HEK293 (cell line): ENCODE data around the gene TWSG1.

ENCODE experiments used
- CTCF ChIP-seq: fragments of 450-650 bp; formaldehyde crosslinking; IDR thresholded peaks from 2 replicates; pipeline ENCODE4 v1.5.1; 2016; ENCODE audit warnings: missing biosample characterization, missing genetic modification characterization
- TCF7L2 ChIP-seq: IDR thresholded peaks from 2 replicates; pipeline ENCODE4 v1.6.1; 2011; ENCODE audit warnings: low read depth, mild to moderate bottlenecking, inconsistent platforms, low read length, moderate library complexity, borderline replicate concordance
- ZNF571 ChIP-seq: fragments of 450-650 bp; formaldehyde crosslinking; IDR thresholded peaks from 2 replicates; pipeline ENCODE4 v1.5.0; 2017; ENCODE audit warnings: missing biosample characterization, missing genetic modification characterization
- ZNF707 ChIP-seq: fragments of 450-650 bp; formaldehyde crosslinking; IDR thresholded peaks from 2 replicates; pipeline ENCODE4 v1.5.1; 2016; ENCODE audit warnings: missing biosample characterization, missing genetic modification characterization
- ZSCAN18 ChIP-seq: fragments of 450-650 bp; formaldehyde crosslinking; IDR thresholded peaks from 2 replicates; pipeline ENCODE4 v1.5.1; 2016; ENCODE audit warnings: missing biosample characterization, missing genetic modification characterization

DNA sequence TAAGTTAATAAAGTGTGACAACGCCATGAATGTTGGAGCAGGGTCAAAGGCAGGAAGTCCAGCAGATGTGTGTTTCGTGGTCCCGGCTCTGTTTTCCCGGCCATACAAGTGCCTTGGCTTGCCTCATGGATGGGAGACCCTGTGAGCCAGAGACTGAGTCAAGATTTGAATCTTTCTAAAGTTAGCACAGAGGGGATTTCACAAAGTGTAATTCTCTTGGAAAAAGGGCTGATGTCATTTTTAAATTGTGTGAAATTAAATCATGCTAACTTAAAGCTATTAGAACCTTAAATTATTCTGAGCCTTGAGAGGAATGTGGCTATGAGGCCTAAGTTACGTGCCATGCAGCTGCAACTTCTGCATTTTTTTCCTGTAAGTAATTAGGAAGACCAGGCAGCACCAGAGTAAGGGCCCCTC lies 102.5 kb downstream of the TWSG1 start:
- TF ChIP-seq CTCF (tag by site-specific recombination) (no peak), TCF7L2 (no peak), ZSCAN18 (no peak), ZNF571 (no peak), ZNF707 (tag by site-specific recombination) (no peak)
